GM12873 (cell line): ENCODE measurements around the gene BEND4.

ENCODE experiments used
- TF ChIP-seq, protein P1 (sequence below): IDR thresholded peaks from 2 replicates; pipeline ENCODE4 v1.5.1; 2012; ENCODE audit warnings: low read depth, mild to moderate bottlenecking, moderate library complexity, low read length, control low read depth; ENCODE audit not compliant: insufficient read depth; ENCODE audit errors: missing control alignments

BEND4 gene

DNA sequence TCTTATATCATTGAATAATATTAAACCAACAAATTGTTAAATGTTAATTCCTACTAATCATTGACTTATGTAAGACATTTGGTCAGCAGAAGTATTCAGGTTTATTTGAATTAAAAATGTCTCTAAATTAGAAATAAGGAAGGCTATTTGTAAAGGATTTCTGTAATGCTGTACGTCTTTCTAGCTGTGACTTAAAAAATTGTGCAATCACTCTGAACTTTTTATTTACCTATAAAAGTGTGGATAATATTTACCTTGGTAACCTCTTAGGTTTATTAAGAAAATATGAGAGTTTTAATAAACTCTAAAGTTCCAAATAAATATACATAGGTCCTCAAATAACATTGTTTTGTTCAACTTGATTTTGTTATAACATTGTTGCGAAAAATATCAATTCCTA lies 85.2 kb downstream of the BEND4 start:
- TF ChIP-seq, protein P1, sequence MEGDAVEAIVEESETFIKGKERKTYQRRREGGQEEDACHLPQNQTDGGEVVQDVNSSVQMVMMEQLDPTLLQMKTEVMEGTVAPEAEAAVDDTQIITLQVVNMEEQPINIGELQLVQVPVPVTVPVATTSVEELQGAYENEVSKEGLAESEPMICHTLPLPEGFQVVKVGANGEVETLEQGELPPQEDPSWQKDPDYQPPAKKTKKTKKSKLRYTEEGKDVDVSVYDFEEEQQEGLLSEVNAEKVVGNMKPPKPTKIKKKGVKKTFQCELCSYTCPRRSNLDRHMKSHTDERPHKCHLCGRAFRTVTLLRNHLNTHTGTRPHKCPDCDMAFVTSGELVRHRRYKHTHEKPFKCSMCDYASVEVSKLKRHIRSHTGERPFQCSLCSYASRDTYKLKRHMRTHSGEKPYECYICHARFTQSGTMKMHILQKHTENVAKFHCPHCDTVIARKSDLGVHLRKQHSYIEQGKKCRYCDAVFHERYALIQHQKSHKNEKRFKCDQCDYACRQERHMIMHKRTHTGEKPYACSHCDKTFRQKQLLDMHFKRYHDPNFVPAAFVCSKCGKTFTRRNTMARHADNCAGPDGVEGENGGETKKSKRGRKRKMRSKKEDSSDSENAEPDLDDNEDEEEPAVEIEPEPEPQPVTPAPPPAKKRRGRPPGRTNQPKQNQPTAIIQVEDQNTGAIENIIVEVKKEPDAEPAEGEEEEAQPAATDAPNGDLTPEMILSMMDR = no peak

DNA sequence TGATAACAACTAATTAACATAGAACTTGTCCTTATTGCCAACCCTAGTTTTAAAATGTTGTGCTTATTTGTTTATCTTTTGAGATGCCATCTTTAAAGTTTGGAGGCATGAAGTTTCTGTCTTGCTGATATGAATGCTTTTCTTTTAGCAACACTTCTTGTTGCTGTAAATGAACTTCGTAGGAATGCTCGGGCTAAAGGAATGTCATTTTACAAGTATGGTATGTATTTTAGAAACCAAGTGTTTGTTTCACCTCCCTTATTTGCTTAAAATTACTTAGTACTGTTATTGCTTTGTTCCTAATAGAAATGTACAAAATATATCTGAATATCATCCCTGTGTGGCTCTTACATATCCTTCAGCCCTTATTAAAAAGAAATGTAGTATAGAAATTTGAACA lies 86.1 kb downstream of the BEND4 start:
- TF ChIP-seq, protein P1 = no peak
